ENCODE measurements around the gene SPECC1.

DNA sequence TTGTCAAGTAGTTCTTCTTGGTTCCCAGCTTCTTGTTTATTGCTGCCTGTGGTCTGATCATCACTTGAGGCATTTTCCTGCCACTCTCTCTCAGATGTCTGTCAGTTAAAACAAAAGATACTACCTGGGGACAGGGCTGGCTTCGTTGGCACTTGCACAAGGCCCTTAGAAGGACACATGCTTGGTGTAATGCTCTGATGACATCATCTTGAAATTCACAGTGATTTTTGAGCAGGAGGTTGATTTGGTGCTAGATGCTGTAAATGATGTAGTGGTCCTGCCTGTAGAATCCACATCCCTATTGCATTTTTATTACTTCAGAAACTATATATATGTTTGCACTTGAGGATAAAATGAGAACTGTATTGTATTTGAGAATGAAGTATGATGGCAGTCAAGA is 247.8 kb downstream of the SPECC1 start:
- TF ChIP-seq, protein P1, sequence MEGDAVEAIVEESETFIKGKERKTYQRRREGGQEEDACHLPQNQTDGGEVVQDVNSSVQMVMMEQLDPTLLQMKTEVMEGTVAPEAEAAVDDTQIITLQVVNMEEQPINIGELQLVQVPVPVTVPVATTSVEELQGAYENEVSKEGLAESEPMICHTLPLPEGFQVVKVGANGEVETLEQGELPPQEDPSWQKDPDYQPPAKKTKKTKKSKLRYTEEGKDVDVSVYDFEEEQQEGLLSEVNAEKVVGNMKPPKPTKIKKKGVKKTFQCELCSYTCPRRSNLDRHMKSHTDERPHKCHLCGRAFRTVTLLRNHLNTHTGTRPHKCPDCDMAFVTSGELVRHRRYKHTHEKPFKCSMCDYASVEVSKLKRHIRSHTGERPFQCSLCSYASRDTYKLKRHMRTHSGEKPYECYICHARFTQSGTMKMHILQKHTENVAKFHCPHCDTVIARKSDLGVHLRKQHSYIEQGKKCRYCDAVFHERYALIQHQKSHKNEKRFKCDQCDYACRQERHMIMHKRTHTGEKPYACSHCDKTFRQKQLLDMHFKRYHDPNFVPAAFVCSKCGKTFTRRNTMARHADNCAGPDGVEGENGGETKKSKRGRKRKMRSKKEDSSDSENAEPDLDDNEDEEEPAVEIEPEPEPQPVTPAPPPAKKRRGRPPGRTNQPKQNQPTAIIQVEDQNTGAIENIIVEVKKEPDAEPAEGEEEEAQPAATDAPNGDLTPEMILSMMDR (conservative IDR thresholded peaks at IDR 0.05 in 1 of 2, IDR thresholded peaks at IDR 0.05 in 1 of 2; ENCODE audit: low read depth in 1 of 2, low read length in 2 of 2), result no peak
- TF ChIP-seq EZH2 (IDR thresholded peaks at IDR 0.05; ENCODE audit: low read length, missing control alignments), result no peak

Data from fibroblast of lung (primary cell).